ENCODE data around the gene KCTD13. TPM values are rescaled to one million over a fixed set of nuclear protein-coding genes. Genes with fewer than 3 reads are reported as not detected.

Gene KCTD13
- total RNA-seq, 4 donors from 2014 or later: 12.0 to 30.7 (median 20.1) TPM

GRCh38 chr16:29864205-29864604 lies 61.8 kb downstream of the KCTD13 start:
- Histone ChIP-seq H3K4me3 (no peak overlapping the region), H3K27ac (no peak overlapping the region), H3K27me3 (peaks cover 5% of the 10 kb centered on the region), H3K4me1 (peaks cover 0 to 29% (median 16%) of the 10 kb centered on the region in 3 donors), H3K9me3 (no peaks in the 10 kb centered on the region), H3K36me3 (peaks cover 0 to 22% of the 10 kb centered on the region in 2 donors)
- 53 to 85% methylated on average over 2 to 6 of the region's 9 CpGs for WGBS, 2 donors (ENCODE audit: low coverage in 1 of 2)
- TF ChIP-seq CTCF (IDR thresholded peaks at IDR 0.05) (no peak), EP300 (IDR thresholded peaks at IDR 0.05) (no peak), POLR2AphosphoS5 (IDR thresholded peaks at IDR 0.05) (no peak), POLR2A (IDR thresholded peaks at IDR 0.05) (no peak)
- ATAC-seq: no peak

GRCh38 chr16:29863669-29863984 lies 62.4 kb downstream of the KCTD13 start:
- Histone ChIP-seq H3K9me3 (no peaks in the 10 kb centered on the region), H3K36me3 (peaks cover 0 to 27% of the 10 kb centered on the region in 2 donors), H3K27ac (peak overlapping the region in 3 of 4 donors; percentile 82 to 93 (median 90)), H3K4me3 (peak overlapping the region in 1 of 2 donors; percentile 99), H3K27me3 (peaks cover 5% of the 10 kb centered on the region), H3K4me1 (peaks cover 0 to 29% (median 16%) of the 10 kb centered on the region in 3 donors)
- no peak for TF ChIP-seq CTCF (IDR thresholded peaks at IDR 0.05)
- no peak for TF ChIP-seq POLR2AphosphoS5 (IDR thresholded peaks at IDR 0.05)
- no peak for TF ChIP-seq POLR2A (IDR thresholded peaks at IDR 0.05)
- TF ChIP-seq EP300 (IDR thresholded peaks at IDR 0.05): no peak
- ATAC-seq: no peak
- WGBS, 2 donors (ENCODE audit: low coverage in 1 of 2): 0% methylated on average over 3 of the region's 16 CpGs; no CpG with 5 or more reads in 1 of the 2 donors

GRCh38 chr16:29862884-29863668 lies 63.0 kb downstream of the KCTD13 start, which contains the start of gene CDIPT:
Gene CDIPT, minus strand, starts transcription at chr16:29863226. Its CDS starts 369 bp downstream, at chr16:29862857.
- Histone ChIP-seq H3K36me3 (peaks cover 0 to 33% of the 10 kb centered on the region in 2 donors), H3K4me3 (peak within 1 kb of the TSS; percentile 76 to 99), H3K27me3 (peaks cover 5% of the 10 kb centered on the region), H3K27ac (peak within 1 kb of the TSS; percentile 62 to 93 (median 86)), H3K9me3 (no peaks in the 10 kb centered on the region), H3K4me1 (peaks cover 0 to 29% (median 16%) of the 10 kb centered on the region in 3 donors)
- TF ChIP-seq EP300 (IDR thresholded peaks at IDR 0.05) (no peak), CTCF (IDR thresholded peaks at IDR 0.05) (peak in 3 of 4 experiments; percentile 74 to 83 (median 80)), POLR2AphosphoS5 (IDR thresholded peaks at IDR 0.05) (peak; percentile 68), POLR2A (IDR thresholded peaks at IDR 0.05) (peak; percentile 38 to 46)
- WGBS, 2 donors (ENCODE audit: low coverage in 1 of 2): 0 to 2% methylated on average over 2 to 9 of the region's 57 CpGs
- ATAC-seq: peak; percentile 98

DNA sequence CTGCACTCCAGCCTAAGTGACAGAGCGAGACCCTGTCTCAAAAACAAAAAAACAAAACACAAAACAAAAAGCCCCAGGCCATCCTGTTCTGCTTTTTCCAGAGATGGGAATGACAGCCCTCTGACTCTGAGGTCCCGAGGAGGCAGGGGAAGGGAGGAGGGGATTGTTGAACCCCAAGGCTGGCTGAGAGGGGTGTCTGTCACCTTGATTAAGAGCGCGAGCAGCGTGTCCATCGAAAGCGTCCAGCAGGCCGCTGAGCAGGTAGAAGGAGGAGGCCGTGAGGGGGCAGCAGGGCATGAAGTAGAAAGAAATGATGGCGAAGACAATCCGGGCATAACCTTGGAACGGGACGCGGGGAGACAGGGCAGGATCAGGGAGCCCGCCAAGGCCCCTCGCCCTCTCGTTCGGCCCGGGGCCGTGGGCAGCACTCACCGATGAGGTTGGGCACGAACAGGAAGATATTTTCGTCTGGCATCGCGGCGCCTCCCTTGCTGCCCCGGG lies 63.6 kb downstream of the KCTD13 start:
- WGBS, 2 donors (ENCODE audit: low coverage in 1 of 2): 0 to 2% methylated on average over 5 to 22 of the region's 27 CpGs
- no peak for ATAC-seq

More for the DNA sequence above, 63.6 kb downstream of the KCTD13 start:
- peaks cover 0 to 33% of the 10 kb centered on the region in 2 donors for H3K36me3 ChIP-seq
- no peaks in the 10 kb centered on the region for H3K9me3 ChIP-seq
- peak overlapping the region; percentile 62 to 93 (median 86) for H3K27ac ChIP-seq
- H3K4me1 ChIP-seq: peaks cover 0 to 29% (median 16%) of the 10 kb centered on the region in 3 donors
- H3K27me3 ChIP-seq: peaks cover 5% of the 10 kb centered on the region
- TF ChIP-seq EP300 (IDR thresholded peaks at IDR 0.05) (no peak), POLR2AphosphoS5 (IDR thresholded peaks at IDR 0.05) (no peak), POLR2A (IDR thresholded peaks at IDR 0.05) (no peak), CTCF (IDR thresholded peaks at IDR 0.05) (no peak)
- H3K4me3 ChIP-seq: peak overlapping the region; percentile 76 to 99
